Dermis blood vessel endothelial cell (primary cell): Measurements from ENCODE around the gene COQ10A. TPM values are rescaled to one million over a fixed set of nuclear protein-coding genes. Genes with fewer than 3 reads are reported as not detected.
"Not testable (repeated sequence)": the region's sequence is repeated elsewhere in the genome, so short reads cannot be mapped to it uniquely, and the experiment has no call there.

Source experiments
- DNase-seq: peaks from one replicate; pipeline ENCODE4 v3.0.0; 2010
- total RNA-seq: library from RNA; depleted of rRNA; stranded (reverse); fragments of >200 nt; gene quantifications from 2 replicates; pipeline ENCODE4 v1.2.3, GENCODE V29; 2014

The COQ10A gene
- total RNA-seq, 1 donor from 2014 or later = 10.0 TPM

GRCh38 chr12:56243731-56244181 lies 23.0 kb upstream of the COQ10A start:
- no peak for DNase-seq

- no peak for DNase-seq
Observed at GRCh38 chr12:56244494-56244893, 22.2 kb upstream of the COQ10A start.

- no peak for DNase-seq
Observed at GRCh38 chr12:56247923-56248322, 18.8 kb upstream of the COQ10A start.

- no peak for DNase-seq
Observed at GRCh38 chr12:56248711-56249110, 18.0 kb upstream of the COQ10A start.

GRCh38 chr12:56252649-56253048 lies 14.1 kb upstream of the COQ10A start:
- DNase-seq = no peak

GRCh38 chr12:56253091-56253490 lies 13.7 kb upstream of the COQ10A start:
- DNase-seq = no peak

GRCh38 chr12:56255671-56256070 lies 11.1 kb upstream of the COQ10A start:
- DNase-seq = no peak

GRCh38 chr12:56256326-56256960 lies 10.3 kb upstream of the COQ10A start:
- DNase-seq = peak; percentile 36

- DNase-seq = no peak
Observed at GRCh38 chr12:56257071-56257470, 9.7 kb upstream of the COQ10A start.

- DNase-seq = peak; percentile 54
Observed at GRCh38 chr12:56257491-56258067, 9.2 kb upstream of the COQ10A start.

- peak; percentile 81 for DNase-seq
Observed at GRCh38 chr12:56258068-56258819, 8.5 kb upstream of the COQ10A start, which contains the start of gene ANKRD52. ANKRD52 (minus strand) TSS chr12:56258384; CDS start chr12:56258269, 115 bp downstream.

GRCh38 chr12:56258820-56259183 lies 7.9 kb upstream of the COQ10A start:
- no peak for DNase-seq

- DNase-seq = no peak
Observed at GRCh38 chr12:56260380-56260779, 6.4 kb upstream of the COQ10A start.

- no peak for DNase-seq
Observed at GRCh38 chr12:56260921-56261320, 5.8 kb upstream of the COQ10A start.

GRCh38 chr12:56261503-56262232 lies 5.1 kb upstream of the COQ10A start:
- DNase-seq = no peak

GRCh38 chr12:56262955-56263354 lies 3.8 kb upstream of the COQ10A start:
- DNase-seq = not testable (repeated sequence)

- DNase-seq = not testable (repeated sequence)
Observed at GRCh38 chr12:56266068-56266692, 562 bp upstream of the COQ10A start.

- DNase-seq = no peak
Observed at GRCh38 chr12:56267443-56268071, 815 bp downstream of the COQ10A start.

GRCh38 chr12:56271031-56271430 lies 4.3 kb downstream of the COQ10A start:
- peak; percentile 55 for DNase-seq

GRCh38 chr12:56272468-56272867 lies 5.7 kb downstream of the COQ10A start:
- DNase-seq = not testable (repeated sequence)

- no peak for DNase-seq
Observed at GRCh38 chr12:56274299-56274698, 7.6 kb downstream of the COQ10A start.

- no peak for DNase-seq
Observed at GRCh38 chr12:56278905-56279304, 12.2 kb downstream of the COQ10A start.
